Testis (tissue), 3 donors: ENCODE results near the gene PTDSS2. TPM values are rescaled to one million over a fixed set of nuclear protein-coding genes. Genes with fewer than 3 reads are reported as not detected.

ENCODE experiments used
- DNase-seq: peaks from one replicate; pipeline ENCODE4 v3.0.0-alpha.2; 2019
- H3K27ac ChIP-seq, 2 donors: fragments of 200-600 bp; sonication (generic); one replicate each; pipeline ENCODE4 v1.5.1; 2019
- H3K27me3 ChIP-seq: fragments of 200-600 bp; sonication (generic); one replicate; pipeline ENCODE4 v1.5.1; 2019
- H3K36me3 ChIP-seq: fragments of 200-600 bp; sonication (generic); one replicate; pipeline ENCODE4 v1.5.1; 2017; ENCODE audit warnings: low read depth; ENCODE audit errors: missing control alignments
- H3K4me1 ChIP-seq: fragments of 200-600 bp; sonication (generic); one replicate; pipeline ENCODE4 v1.5.1; 2019
- H3K4me3 ChIP-seq, 2 donors: fragments of 200-600 bp; sonication (generic); one replicate each; pipeline ENCODE4 v1.5.1; 2017 to 2019
- H3K9me3 ChIP-seq: fragments of 200-600 bp; sonication (generic); one replicate; pipeline ENCODE4 v1.5.1; 2017
- CTCF ChIP-seq, 3 experiments: fragments of 450-650 bp in 2 of 3; fragments of 200-600 bp in 1 of 3; sonication (generic) in 1 of 3; IDR thresholded peaks; one replicate each; pipeline ENCODE4 v1.5.1; 2016 to 2019; ENCODE audit warnings: antibody characterized with exemption in 3 of 3, mild to moderate bottlenecking in 2 of 3, moderate library complexity in 1 of 3
- POLR2A ChIP-seq: fragments of 450-650 bp; IDR thresholded peaks from one replicate; pipeline ENCODE4 v1.6.1; 2017; ENCODE audit warnings: antibody characterized with exemption, mild to moderate bottlenecking, moderate library complexity
- whole genome bisulfite sequencing, 2 donors: methylation state at CpG; one replicate each; pipeline ENCODE4 v1.1.5; 2018; 5-methylcytosine and 5-hydroxymethylcytosine counted together
- intact Hi-C: fragments of 100-400 bp; cut with DNase I; formaldehyde crosslinking; loops from one replicate; pipeline ENCODE4 v1.15.1; 2023; ENCODE audit warnings: low total_unique reads
- polyA plus RNA-seq: library from polyadenylated mRNA; stranded (reverse); fragments of 350-450 nt; fragmentation: Illumina TruSeq; extraction: RNeasy Lipid Tissue Mini Kit (QIAGEN cat#74804); gene quantifications from one replicate; pipeline ENCODE4 v1.2.3, GENCODE V29; 2014; ENCODE audit warnings: low read depth, low replicate concordance; ENCODE audit not compliant: insufficient read depth
- total RNA-seq, 2 donors: library from RNA; depleted of rRNA; stranded (reverse); fragments of >200 nt; gene quantifications; one replicate each; pipeline ENCODE4 v1.2.3, GENCODE V29; 2016

Gene PTDSS2
- total and polyA plus RNA-seq, 3 donors from 2014 or later: 107 to 160 (median 116) TPM

- TF ChIP-seq POLR2A (no peak), CTCF (IDR thresholded peaks at IDR 0.05) (no peak)
- peaks cover 20% of the 10 kb centered on the region for H3K4me1 ChIP-seq
- no peaks in the 10 kb centered on the region for H3K36me3 ChIP-seq
- H3K27me3 ChIP-seq: no peaks in the 10 kb centered on the region
- WGBS, 2 donors: 81 to 100% methylated on average over 2 to 10 of the region's 10 CpGs
- peak overlapping the region in 1 of 2 donors; percentile 83 for H3K27ac ChIP-seq
- no peak for DNase-seq
- intact Hi-C loops: no loop called here
- H3K4me3 ChIP-seq: no peak overlapping the region
- H3K9me3 ChIP-seq: no peaks in the 10 kb centered on the region
Measured at GRCh38 chr11:502288-503178, 52.5 kb downstream of the PTDSS2 start.

GRCh38 chr11:503179-503981 lies 53.3 kb downstream of the PTDSS2 start:
- peaks cover 25% of the 10 kb centered on the region for H3K4me1 ChIP-seq
- intact Hi-C loops: no loop called here
- H3K4me3 ChIP-seq: peak overlapping the region; percentile 46 to 64
- 60 to 72% methylated on average over 14 to 22 of the region's 24 CpGs for WGBS, 2 donors
- no peak for TF ChIP-seq CTCF (IDR thresholded peaks at IDR 0.05)
- TF ChIP-seq POLR2A: no peak
- H3K9me3 ChIP-seq: no peaks in the 10 kb centered on the region
- no peaks in the 10 kb centered on the region for H3K27me3 ChIP-seq
- no peaks in the 10 kb centered on the region for H3K36me3 ChIP-seq
- DNase-seq: no peak
- H3K27ac ChIP-seq: peak overlapping the region; percentile 23 to 83

DNA sequence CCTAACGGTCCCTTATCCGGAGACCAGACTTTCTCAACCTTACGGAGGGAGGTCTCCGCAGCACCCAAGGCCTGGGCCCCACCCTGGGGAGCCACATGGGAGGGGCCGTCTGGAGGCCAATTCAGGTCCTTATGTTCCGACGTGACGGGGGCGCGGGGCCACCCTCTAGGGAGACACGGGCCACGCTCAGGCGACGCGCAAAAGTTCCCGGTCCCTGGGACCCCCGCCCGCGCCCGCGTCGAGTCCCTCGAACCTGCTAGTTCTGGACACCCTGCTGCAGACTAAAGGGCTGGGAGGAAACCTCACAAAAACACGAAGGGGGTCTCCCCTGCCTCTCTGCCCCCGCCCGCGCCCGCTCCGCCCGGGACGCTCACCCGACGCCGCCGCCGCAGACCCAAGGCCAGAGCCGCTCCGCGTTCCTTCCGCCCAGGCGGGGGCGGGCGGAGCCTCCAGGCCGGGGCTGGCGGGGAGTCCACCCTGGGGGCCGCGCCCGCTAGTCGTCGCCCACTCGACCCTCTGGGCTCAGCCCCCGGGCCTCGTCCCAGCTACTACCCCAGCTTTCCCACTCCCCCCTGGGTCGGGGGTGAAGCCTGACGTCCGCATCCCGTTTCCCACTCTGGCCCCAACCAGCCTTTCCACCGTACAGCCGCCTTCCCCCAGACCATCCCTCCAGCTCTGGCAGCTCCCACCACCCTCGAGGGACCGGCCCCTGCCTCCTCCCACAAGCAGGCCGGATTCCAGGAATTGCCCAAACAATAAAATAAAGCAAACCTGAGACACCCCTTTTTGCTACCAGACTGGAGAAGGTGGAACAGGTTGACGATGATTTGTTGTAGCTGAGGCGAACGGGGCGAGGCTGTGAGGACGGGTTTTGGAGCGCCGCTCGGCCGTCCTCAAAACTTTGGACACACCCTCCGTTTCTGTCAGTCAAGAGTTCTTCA lies 54.2 kb downstream of the PTDSS2 start:
- peak overlapping the region; percentile 46 to 64 for H3K4me3 ChIP-seq
- intact Hi-C loops: no loop called here
- DNase-seq: peak; percentile 49
- no peaks in the 10 kb centered on the region for H3K9me3 ChIP-seq
- no peaks in the 10 kb centered on the region for H3K27me3 ChIP-seq
- no peaks in the 10 kb centered on the region for H3K36me3 ChIP-seq
- H3K4me1 ChIP-seq: peaks cover 25% of the 10 kb centered on the region
- H3K27ac ChIP-seq: peak overlapping the region; percentile 23 to 83
- TF ChIP-seq CTCF (IDR thresholded peaks at IDR 0.05) (no peak), POLR2A (no peak)
- WGBS, 2 donors: 3 to 8% methylated on average over 34 to 64 of the region's 72 CpGs

DNA sequence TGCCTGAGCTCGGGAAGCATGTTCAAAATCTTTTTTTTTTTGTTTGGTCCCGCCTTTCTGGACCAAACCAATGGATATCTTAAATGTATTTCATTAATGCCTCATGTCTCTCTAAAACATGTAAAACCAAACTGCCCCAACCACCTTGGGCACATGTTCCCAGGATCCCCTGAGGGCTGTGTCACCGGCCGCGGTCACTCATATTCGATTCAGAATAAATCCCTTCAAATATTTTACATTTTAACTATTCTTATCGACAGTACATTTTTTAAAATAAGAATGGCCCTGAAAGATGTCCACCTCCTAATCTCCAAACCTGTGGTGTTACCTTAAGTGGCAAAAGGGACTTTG lies 54.9 kb downstream of the PTDSS2 start:
- Histone ChIP-seq H3K36me3 (no peaks in the 10 kb centered on the region), H3K27ac (peak overlapping the region; percentile 23 to 83), H3K4me1 (peaks cover 25% of the 10 kb centered on the region), H3K9me3 (no peaks in the 10 kb centered on the region), H3K4me3 (peak overlapping the region; percentile 46 to 64), H3K27me3 (no peaks in the 10 kb centered on the region)
- intact Hi-C loops: no loop called here
- DNase-seq: no peak
- TF ChIP-seq POLR2A: no peak
- no peak for TF ChIP-seq CTCF (IDR thresholded peaks at IDR 0.05)
- 37 to 49% methylated on average over 7 of the region's 7 CpGs for WGBS, 2 donors
